K562 (cell line): Measurements from ENCODE around the gene CNDP2. TPM values are rescaled to one million over a fixed set of nuclear protein-coding genes. Genes with fewer than 3 reads are reported as not detected.

Experiments used
- CREB5 ChIP-seq: fragments of 250-450 bp; sonication (Bioruptor Pico); IDR thresholded peaks from 2 replicates; pipeline ENCODE4 v1.5.0; 2020; ENCODE audit warnings: mild to moderate bottlenecking
- HNRNPLL ChIP-seq: fragments of 200-400 bp; formaldehyde crosslinking; IDR thresholded peaks from 2 replicates; pipeline ENCODE4 v1.6.1; 2017; ENCODE audit warnings: low read length, low read depth, mild to moderate bottlenecking; ENCODE audit not compliant: poor library complexity, severe bottlenecking
- KLF1 ChIP-seq: fragments of 450-650 bp; IDR thresholded peaks from 2 replicates; pipeline ENCODE4 v1.6.1; 2016; ENCODE audit warnings: missing genetic modification characterization, missing compliant biosample characterization
- MECOM ChIP-seq: fragments of 250-450 bp; sonication (Bioruptor Pico); IDR thresholded peaks from 2 replicates; pipeline ENCODE4 v1.8.0; 2022; ENCODE audit warnings: inconsistent platforms
- NONO ChIP-seq, 2 experiments: fragments of 200-400 bp in 1 of 2; fragments of 450-650 bp in 1 of 2; formaldehyde crosslinking in 1 of 2; IDR thresholded peaks; 2 replicates each; pipeline ENCODE4 v1.6.1; 2017; ENCODE audit warnings: low read depth in 2 of 2, mild to moderate bottlenecking in 2 of 2, moderate library complexity in 2 of 2, low read length in 1 of 2
- PBX2 ChIP-seq, 2 experiments: IDR thresholded peaks in 1 of 2; conservative IDR thresholded peaks in 1 of 2; 2 replicates each; pipeline ENCODE4 v1.6.1; 2016; ENCODE audit warnings: low read depth in 2 of 2, mild to moderate bottlenecking in 1 of 2, missing compliant biosample characterization in 1 of 2, missing genetic modification characterization in 1 of 2, moderate library complexity in 1 of 2
- TCF7 ChIP-seq: sonication (generic); IDR thresholded peaks from 2 replicates; pipeline ENCODE4 v1.6.1; 2016; ENCODE audit warnings: antibody characterized with exemption, borderline replicate concordance
- TCF7L2 ChIP-seq: fragments of 150-350 bp; IDR thresholded peaks from 2 replicates; pipeline ENCODE4 v1.6.1; 2016; ENCODE audit warnings: low read depth, mild to moderate bottlenecking, low read length, moderate library complexity
- TEAD4 ChIP-seq, 2 experiments: sonication (generic) in 1 of 2; formaldehyde crosslinking in 1 of 2; IDR thresholded peaks; 2 replicates each; pipeline versions ENCODE4 v1.6.1 to v1.8.0; 2012 to 2022; ENCODE audit warnings: borderline replicate concordance in 1 of 2, inconsistent platforms in 1 of 2, low read length in 1 of 2, mild to moderate bottlenecking in 1 of 2, missing genetic modification reagents in 1 of 2
- XRCC4 ChIP-seq: IDR thresholded peaks from one replicate; pipeline ENCODE4 v1.6.1; 2011; ENCODE audit not compliant: insufficient read depth, insufficient read length; ENCODE audit errors: extremely low read depth
- ZBTB17 ChIP-seq: fragments of 450-650 bp; formaldehyde crosslinking; IDR thresholded peaks from 2 replicates; pipeline ENCODE4 v1.4.0; 2020; ENCODE audit warnings: mild to moderate bottlenecking
- ZHX1 ChIP-seq: fragments of 150-350 bp; conservative IDR thresholded peaks from 2 replicates; pipeline ENCODE4 v1.6.1; 2014; ENCODE audit warnings: low read length
- ZNF253 ChIP-seq: fragments of 250-450 bp; sonication (Bioruptor Pico); conservative IDR thresholded peaks from 2 replicates; pipeline ENCODE4 v1.6.1; 2021; ENCODE audit warnings: mild to moderate bottlenecking
- ZNF277 ChIP-seq: fragments of 250-450 bp; sonication (Bioruptor Pico); IDR thresholded peaks from 2 replicates; pipeline ENCODE4 v1.8.0; 2022; ENCODE audit warnings: inconsistent platforms, mild to moderate bottlenecking, moderate library complexity, borderline replicate concordance
- ZNF398 ChIP-seq: fragments of 250-450 bp; sonication (Bioruptor Pico); IDR thresholded peaks from 2 replicates; pipeline ENCODE4 v1.8.0; 2021; ENCODE audit warnings: moderate library complexity, mild to moderate bottlenecking, inconsistent platforms
- polyA plus RNA-seq, 8 experiments: library from polyadenylated mRNA; depleted of rRNA in 4 of 8; stranded (reverse) in 5 of 8; unstranded in 3 of 8; fragments of >200 nt; fragmentation: Nextera tagmentation in 2 of 8; fragmentation: Illumina TruSeq in 1 of 8; extraction: Ambion mirVana in 2 of 8; extraction: Trizol in 1 of 8; gene quantifications; 2 replicates each; pipeline versions ENCODE4 v1.2.1 to v1.2.3, GENCODE V29; 2011 to 2014; ENCODE audit warnings: inconsistent platforms in 1 of 8, missing spikeins in 1 of 8
- total RNA-seq, 7 experiments: library from RNA; depleted of rRNA in 6 of 7; stranded (reverse); fragments of >200 nt in 6 of 7; fragmentation: Illumina TruSeq in 2 of 7; extraction: Trizol in 2 of 7; gene quantifications; 2 replicates each; pipeline versions ENCODE4 v1.2.1 to v1.2.3, GENCODE V29; 2011 to 2021; ENCODE audit warnings: low replicate concordance in 1 of 7

Gene CNDP2
- total and polyA plus RNA-seq, 9 of the 15 experiments (the other 6 are each of a cell fraction or from before 2014, with no cell fraction given), result 34.1 to 128 (median 53.8) TPM

GRCh38 chr18:74495581-74496507 lies at the start of gene CNDP2 (continued):
- TF ChIP-seq TCF7 (no peak), ZHX1 (no peak), HNRNPLL (peak; percentile 63), CREB5 (CRISPR knock-in tag) (no peak), ZNF398 (CRISPR knock-in tag) (no peak), TEAD4 (IDR thresholded peaks at IDR 0.05; ENCODE audit: low read length) (no peak), TEAD4 (CRISPR knock-in tag; IDR thresholded peaks at IDR 0.05; ENCODE audit: borderline replicate concordance) (no peak), ZNF253 (CRISPR knock-in tag) (no peak), KLF1 (no peak), MECOM (CRISPR knock-in tag) (no peak), XRCC4 (no peak), TCF7L2 (no peak), ZNF277 (CRISPR knock-in tag) (no peak), PBX2 (CRISPR knock-in tag; IDR thresholded peaks at IDR 0.05; ENCODE audit: low read depth) (peak; percentile 78), PBX2 (tag; conservative IDR thresholded peaks at IDR 0.05; ENCODE audit: low read depth) (peak; percentile 77), NONO (IDR thresholded peaks at IDR 0.05; ENCODE audit: low read depth in 2 of 2, low read length in 1 of 2) (no peak), ZBTB17 (CRISPR knock-in tag) (no peak)
